HPDE6-E6E7 (cell line): ENCODE measurements around the gene HS1BP3.
A peak's percentile ranks its signal among the peaks of the same experiment; 100 is the strongest.

Experiments
- DNase-seq: peaks from one replicate; pipeline ENCODE4 v3.0.0; 2011; ENCODE audit warnings: missing footprints; ENCODE audit errors: extremely low spot score

The HS1BP3 gene

DNA sequence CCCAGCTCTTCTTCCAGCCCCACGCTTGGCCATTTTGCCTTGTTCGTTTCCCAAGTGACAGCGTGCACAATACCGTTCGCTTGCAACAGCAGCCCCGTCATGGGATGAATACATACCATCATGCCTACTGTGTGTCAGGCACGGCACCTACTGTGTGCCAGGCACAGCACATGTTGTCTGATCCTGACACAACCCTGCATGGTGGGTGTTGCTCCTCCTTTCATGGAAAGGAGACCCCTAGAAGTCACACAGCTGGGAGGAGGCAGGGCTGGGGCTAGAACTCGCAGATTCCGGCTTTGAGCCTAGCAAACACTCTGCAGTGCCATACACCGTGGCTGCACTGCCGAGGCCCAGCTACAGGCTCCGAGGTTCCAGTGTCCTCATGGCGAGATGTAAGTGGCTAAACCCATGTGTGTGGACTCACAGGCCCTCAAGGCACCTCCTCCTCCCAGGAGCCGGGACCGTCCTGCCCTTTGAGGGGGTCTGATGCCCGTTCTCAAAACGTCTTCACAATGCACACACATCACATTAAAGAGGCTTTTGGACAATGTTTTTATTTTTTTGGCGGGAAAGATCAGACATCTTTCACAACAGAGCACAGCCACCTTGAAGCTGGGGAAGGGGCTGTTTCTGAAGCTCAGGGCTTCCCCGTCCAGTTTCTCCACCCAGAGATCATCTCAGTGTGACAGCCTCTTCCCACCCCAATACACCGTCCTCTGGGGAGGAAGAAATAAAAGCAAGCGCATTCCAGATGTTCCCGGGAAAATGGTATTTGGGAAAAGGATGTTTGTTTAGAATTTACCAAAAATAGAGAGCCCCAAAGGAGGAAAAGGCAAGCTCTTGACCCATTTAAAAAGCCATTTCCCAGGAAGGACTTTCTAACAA is 64.9 kb downstream of the HS1BP3 start:
- DNase-seq = no peak

GRCh38 chr2:20585359-20585709 is 65.6 kb downstream of the HS1BP3 start:
- no peak for DNase-seq

DNA sequence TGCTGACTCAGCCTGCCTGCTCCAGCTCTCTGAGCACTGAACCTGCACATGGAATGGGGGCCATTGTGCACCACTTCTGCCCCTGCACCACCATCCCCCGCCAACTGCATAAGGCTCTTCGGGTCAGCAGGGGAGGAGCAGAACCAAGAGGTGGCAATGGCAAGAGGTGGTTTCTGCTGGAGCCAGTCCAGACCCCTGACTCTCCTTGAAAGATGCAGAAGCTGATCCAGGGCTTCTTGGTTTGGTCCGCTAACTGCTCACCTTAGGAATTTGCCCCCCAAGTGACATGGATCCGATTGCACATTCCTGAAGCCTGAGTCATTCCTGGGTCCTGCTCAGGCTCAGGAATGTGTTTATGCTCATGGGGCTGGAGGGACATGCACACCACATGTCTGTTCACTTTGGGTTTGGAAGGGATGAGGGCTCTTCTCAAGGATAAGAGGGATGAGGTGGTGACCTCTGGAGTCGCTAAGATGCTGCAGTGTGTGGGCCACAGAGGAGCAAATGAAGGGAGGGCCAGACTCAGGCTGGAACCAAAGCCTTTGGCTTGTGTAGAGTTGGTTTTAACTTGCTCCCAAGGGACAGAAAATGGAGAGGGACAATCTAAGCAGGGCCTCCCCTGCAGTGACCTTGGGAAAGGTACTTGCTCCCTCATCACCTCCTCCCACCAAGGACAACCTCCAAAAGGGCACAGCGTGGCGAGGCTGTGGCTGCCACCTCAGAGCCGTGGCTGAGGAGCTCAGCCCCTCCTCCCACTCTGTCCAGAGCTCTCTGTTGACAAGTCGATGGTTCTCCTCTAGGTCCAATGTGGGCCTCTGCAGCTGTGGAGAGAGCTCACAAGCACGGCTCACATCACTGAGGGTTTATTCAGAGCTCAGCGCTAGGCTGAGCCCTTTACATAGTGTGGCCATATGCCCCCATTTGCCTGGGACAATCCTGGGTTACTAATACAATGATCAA is 66.2 kb downstream of the HS1BP3 start:
- DNase-seq = no peak

DNA sequence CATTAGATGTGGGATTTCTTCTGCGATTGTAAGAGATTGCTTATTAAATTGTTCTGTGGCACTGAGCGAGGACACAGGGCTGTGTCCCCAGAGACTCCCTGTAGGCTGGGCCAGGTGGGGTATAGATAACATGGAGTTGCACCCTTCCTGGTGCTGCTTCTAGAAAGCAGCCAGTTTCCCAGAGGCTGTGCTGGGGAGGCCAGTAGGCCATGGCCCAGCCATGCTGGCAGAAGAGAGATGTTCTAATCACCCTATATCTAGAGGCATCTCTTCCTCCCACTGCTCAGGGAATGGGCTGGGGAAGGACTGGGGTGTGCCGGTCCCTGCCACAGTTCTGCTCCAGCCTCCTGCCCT is 66.9 kb downstream of the HS1BP3 start:
- peak; percentile 46 for DNase-seq

- no peak for DNase-seq
These were observed 67.4 kb downstream of the HS1BP3 start for GRCh38 chr2:20583425-20583881.

- DNase-seq = no peak
These were observed 68.2 kb downstream of the HS1BP3 start for GRCh38 chr2:20582600-20583221.

DNA sequence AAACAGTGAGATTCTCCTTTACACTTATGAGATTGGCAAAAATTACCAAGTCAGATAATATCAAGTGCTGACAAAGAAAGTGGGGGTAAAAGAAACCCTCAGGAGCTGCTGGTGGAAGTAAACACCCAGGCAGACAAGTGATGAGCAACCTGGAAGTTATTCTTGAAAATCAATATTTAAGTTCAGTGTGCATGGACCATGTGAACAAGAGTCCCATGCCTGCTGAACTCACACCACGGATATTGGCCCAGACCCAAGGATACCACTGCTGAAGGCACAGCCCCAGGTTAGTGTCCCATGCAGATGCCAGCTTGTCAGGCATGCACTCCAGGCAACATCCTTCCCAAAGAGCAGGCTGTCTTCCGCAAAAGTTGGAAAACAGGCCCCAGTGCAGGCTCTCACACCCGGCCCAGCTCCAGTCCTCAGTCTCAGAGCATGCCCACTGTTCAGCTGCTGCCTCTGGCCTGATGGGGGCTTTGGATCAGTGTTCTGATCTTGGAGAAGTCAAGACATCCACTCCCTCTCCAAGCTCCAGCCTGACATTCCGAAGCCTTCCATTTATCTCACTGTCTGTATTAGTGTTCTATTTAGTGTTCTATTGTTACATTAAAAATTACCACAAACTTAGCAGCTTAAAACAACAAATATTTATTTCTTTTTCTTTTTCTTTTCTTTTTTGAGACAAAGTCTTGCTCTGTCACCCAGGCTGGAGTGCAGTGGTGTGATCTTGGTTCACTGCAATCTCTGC is 70.0 kb downstream of the HS1BP3 start:
- DNase-seq = no peak

GRCh38 chr2:20579866-20580265 is 71.0 kb downstream of the HS1BP3 start:
- DNase-seq = no peak

GRCh38 chr2:20578895-20579825 is 71.7 kb downstream of the HS1BP3 start:
- DNase-seq = peak; percentile 84

GRCh38 chr2:20578266-20578894 is 72.5 kb downstream of the HS1BP3 start:
- no peak for DNase-seq

- DNase-seq = peak; percentile 84
These were observed 73.2 kb downstream of the HS1BP3 start for GRCh38 chr2:20577495-20578235.

GRCh38 chr2:20576598-20577115 is 74.2 kb downstream of the HS1BP3 start:
- DNase-seq = no peak

DNA sequence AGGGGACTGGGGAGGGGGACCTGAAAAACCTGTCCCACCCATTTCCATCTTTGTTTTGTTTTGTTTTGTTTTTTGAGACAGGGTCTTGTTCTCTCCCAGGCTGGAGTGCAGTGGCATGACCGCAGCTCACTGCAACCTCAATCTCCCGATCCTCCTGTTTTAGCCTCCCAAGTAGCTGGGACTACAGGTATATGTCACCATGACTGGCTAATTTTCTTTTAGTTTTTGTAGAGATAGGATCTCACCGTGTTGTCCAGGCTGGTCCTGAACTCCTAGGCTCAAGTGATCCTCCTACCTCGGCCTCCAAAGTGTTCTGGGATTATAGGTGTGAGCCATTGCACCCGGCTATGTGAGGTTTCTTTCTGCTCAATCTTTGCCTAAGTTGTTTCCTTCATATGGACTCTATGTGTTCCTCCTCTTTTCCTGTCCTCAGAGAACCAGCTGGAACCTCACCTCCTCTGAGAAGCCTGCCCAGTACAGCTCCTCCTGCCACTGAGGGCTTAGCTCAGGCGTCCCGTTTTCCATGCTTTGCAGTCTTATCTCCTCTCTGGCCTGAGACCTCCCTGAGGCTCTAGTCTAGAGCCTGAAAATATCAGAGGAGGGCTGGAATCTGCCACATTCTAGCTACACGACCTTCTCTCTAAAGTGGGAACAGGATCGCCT is 74.8 kb downstream of the HS1BP3 start:
- DNase-seq = no peak

GRCh38 chr2:20575414-20575813 is 75.5 kb downstream of the HS1BP3 start:
- no peak for DNase-seq

DNA sequence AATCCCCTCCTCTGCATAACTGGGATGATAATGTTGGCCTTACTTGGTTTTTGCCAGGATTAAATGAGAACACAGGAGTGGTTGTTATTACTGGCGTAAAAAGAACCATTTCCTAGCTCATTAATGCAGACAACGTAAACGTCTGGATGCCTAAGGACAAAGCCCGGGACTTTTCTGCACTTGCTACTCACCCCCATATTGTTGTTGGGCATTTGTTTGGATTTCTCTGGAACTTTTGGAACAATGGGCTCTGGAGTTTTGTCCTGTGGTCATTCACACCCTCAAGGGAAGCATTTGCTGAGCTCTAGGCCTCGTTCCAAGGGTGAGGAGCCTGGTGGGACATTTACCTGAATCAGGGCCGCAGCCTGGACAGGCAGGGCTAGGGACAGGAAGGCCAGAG is 76.0 kb downstream of the HS1BP3 start:
- no peak for DNase-seq

DNA sequence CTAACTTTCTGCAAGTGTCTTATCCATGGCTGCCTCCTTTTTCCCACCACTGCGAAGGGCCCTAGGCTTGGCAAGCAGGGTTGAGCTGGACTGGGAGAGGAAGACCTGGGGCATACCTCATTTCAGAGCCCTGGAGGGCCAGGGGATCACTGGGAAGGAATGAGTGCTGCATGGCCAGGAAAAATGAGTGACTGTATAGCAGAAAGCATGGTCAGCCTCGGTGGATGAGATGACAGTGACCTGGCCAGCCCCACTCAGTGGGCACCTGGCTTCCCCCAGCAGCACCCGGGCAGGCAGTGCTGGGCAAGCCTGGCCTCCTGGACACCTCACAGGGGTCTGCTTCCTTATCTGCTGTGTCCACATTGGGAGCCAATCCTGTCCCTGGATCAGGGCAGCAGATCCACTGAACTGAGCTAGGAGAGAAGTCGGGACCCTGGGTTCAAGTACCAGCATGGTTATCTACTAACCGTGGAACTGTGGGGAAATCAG is 76.4 kb downstream of the HS1BP3 start:
- DNase-seq = no peak

GRCh38 chr2:20573620-20574422 is 77.1 kb downstream of the HS1BP3 start:
- no peak for DNase-seq
